K562 (cell line): ENCODE measurements around the gene TENT4A. TPM values are rescaled to one million over a fixed set of nuclear protein-coding genes. Genes with fewer than 3 reads are reported as not detected.

Experiments used
- ATAC-seq: fragments of 200-7000 bp; cut with Tn5 transposase; 3 replicates; pipeline ENCODE4 v1.9.1; 2020; ENCODE audit warnings: moderate library complexity
- BruUV-seq: library from RNA; stranded (reverse); fragments of 400-500 nt; replicated peaks from 2 replicates; lab custom pipeline; 2021; lab: Mats Ljungman, UMichigan
- CTCF ChIA-PET: fragments of 300-600 bp; formaldehyde crosslinking; extraction: SDS; loops from one replicate; lab custom pipeline; 2021; ENCODE audit warnings: low intra/inter-chr PET ratio; lab: Yijun Ruan, JAX
- POLR2A ChIA-PET: fragments of 300-600, 350-650 bp; sonication (Branson Sonifier 250); formaldehyde crosslinking; extraction: SDS; loops from one replicate; lab custom pipeline; 2021; ENCODE audit warnings: antibody characterized with exemption, inconsistent platforms; lab: Yijun Ruan, JAX
- DNase-seq, 4 experiments: peaks; one replicate each; pipeline versions ENCODE4 v3.0.0 to v3.0.0-alpha.2; 2011 to 2018; ENCODE audit warnings: low spot score in 3 of 4, mixed read lengths in 3 of 4; ENCODE audit errors: extremely low read depth in 1 of 4
- FAIRE-seq: peaks from 2 replicates; lab custom pipeline; 2011; peaks lifted over from hg19 to GRCh38; lab: Jason Lieb, UNC
- H2AFZ ChIP-seq: 2 replicates; pipeline ENCODE4 v1.6.0; 2011; ENCODE audit warnings: low read depth, low read length, control low read depth, inconsistent platforms
- H3K27ac ChIP-seq: fragments of 200-600 bp; 3 replicates; pipeline ENCODE4 v1.8.0; 2011; ENCODE audit warnings: low read depth, mild to moderate bottlenecking, control low read depth, inconsistent platforms, low read length, moderate library complexity, mixed read lengths; ENCODE audit errors: extremely low read depth
- H3K27me3 ChIP-seq, 2 experiments: fragments of 300-600 bp in 1 of 2; 2 replicates in 1 of 2; 3 replicates in 1 of 2; pipeline versions ENCODE4 v1.6.0 to v1.8.0; 2011; ENCODE audit warnings: inconsistent platforms in 2 of 2, low read length in 2 of 2, mild to moderate bottlenecking in 1 of 2, mixed read lengths in 1 of 2, moderate library complexity in 1 of 2; ENCODE audit not compliant: control insufficient read depth in 2 of 2, insufficient read depth in 2 of 2
- H3K36me3 ChIP-seq: fragments of 300-600 bp; 3 replicates; pipeline ENCODE4 v1.8.0; 2011; ENCODE audit warnings: mild to moderate bottlenecking, low read length, inconsistent platforms; ENCODE audit not compliant: control insufficient read depth, insufficient read depth
- H3K4me1 ChIP-seq, 2 experiments: fragments of 200-600 bp in 1 of 2; replicated peaks in 1 of 2; 2 replicates in 1 of 2; 3 replicates in 1 of 2; pipeline versions ENCODE4 v1.5.1 to v1.8.0; 2011; ENCODE audit warnings: inconsistent platforms in 2 of 2, low read length in 2 of 2, mild to moderate bottlenecking in 1 of 2, mixed read lengths in 1 of 2, moderate library complexity in 1 of 2; ENCODE audit not compliant: control insufficient read depth in 2 of 2, insufficient read depth in 2 of 2
- H3K4me2 ChIP-seq: 2 replicates; pipeline ENCODE4 v1.6.1; 2011; ENCODE audit warnings: low read length, control low read depth, inconsistent platforms, mixed read lengths; ENCODE audit not compliant: insufficient read depth
- H3K4me3 ChIP-seq: fragments of 200-600 bp; sonication (generic), shearing (Covaris generic); 2 replicates; pipeline ENCODE4 v1.5.1; 2016; ENCODE audit warnings: control low read depth, inconsistent platforms
- H3K79me2 ChIP-seq: fragments of 200-600 bp; 3 replicates; pipeline ENCODE4 v1.8.0; 2011; ENCODE audit warnings: low read length, inconsistent platforms; ENCODE audit not compliant: control insufficient read depth, insufficient read depth
- H3K9ac ChIP-seq, 2 experiments: 2 replicates each; pipeline versions ENCODE4 v1.6.0 to v1.6.1; 2011; ENCODE audit warnings: low read depth in 2 of 2, low read length in 2 of 2, control low read depth in 1 of 2, inconsistent platforms in 1 of 2, mild to moderate bottlenecking in 1 of 2, mixed read lengths in 1 of 2; ENCODE audit not compliant: insufficient read depth in 1 of 2
- H3K9me1 ChIP-seq: one replicate; pipeline ENCODE4 v1.6.0; 2011; ENCODE audit warnings: inconsistent platforms, mild to moderate bottlenecking, low read length, moderate library complexity; ENCODE audit not compliant: control insufficient read depth, insufficient read depth
- H3K9me3 ChIP-seq: replicated peaks from 2 replicates; pipeline ENCODE4 v1.5.1; 2011; ENCODE audit warnings: low read depth, low read length, inconsistent platforms; ENCODE audit not compliant: control insufficient read depth, insufficient read depth
- H4K20me1 ChIP-seq: replicated peaks from 2 replicates; pipeline ENCODE4 v1.6.1; 2011; ENCODE audit warnings: low read length, inconsistent platforms, mixed read lengths; ENCODE audit not compliant: control insufficient read depth, insufficient read depth
- AFF4 ChIP-seq: sonication (generic); formaldehyde crosslinking; IDR thresholded peaks from 2 replicates; pipeline ENCODE4 v1.8.0; 2023; ENCODE audit warnings: mild to moderate bottlenecking, missing genetic modification reagents
- GTF2F1 ChIP-seq: IDR thresholded peaks from 2 replicates; pipeline ENCODE4 v1.6.1; 2011; ENCODE audit warnings: low read depth, low read length, improper control_type of control experiment
- HMBOX1 ChIP-seq: sonication (generic); IDR thresholded peaks from 2 replicates; pipeline ENCODE4 v1.6.1; 2016
- NFATC3 ChIP-seq: fragments of 450-650 bp; IDR thresholded peaks from 2 replicates; pipeline ENCODE4 v1.6.1; 2017; ENCODE audit warnings: mild to moderate bottlenecking
- NFIC ChIP-seq: fragments of 450-650 bp; IDR thresholded peaks from 2 replicates; pipeline ENCODE4 v1.6.1; 2017; ENCODE audit warnings: mild to moderate bottlenecking, inconsistent platforms
- NR0B1 ChIP-seq: fragments of 450-650 bp; IDR thresholded peaks from one replicate; pipeline ENCODE4 v1.6.1; 2018; ENCODE audit warnings: mild to moderate bottlenecking, moderate library complexity; ENCODE audit not compliant: partially characterized antibody
- THRAP3 ChIP-seq: fragments of 450-650 bp; IDR thresholded peaks from 2 replicates; pipeline ENCODE4 v1.6.1; 2016; ENCODE audit warnings: mild to moderate bottlenecking, inconsistent platforms, borderline replicate concordance
- WGBS: fragments of 100-300 bp; shearing (Covaris generic); methylation state at CpG from one replicate; pipeline ENCODE4 v1.1.6; 2016; ENCODE audit warnings: low coverage, mixed read lengths; ENCODE audit not compliant: insufficient coverage; ENCODE audit errors: missing lambda C conversion rate; 5-methylcytosine and 5-hydroxymethylcytosine counted together
- in situ Hi-C: fragments of 300-500 bp; cut with MboI; formaldehyde crosslinking; loops from 4 replicates; pipeline ENCODE4 v1.15.0; 2018; ENCODE audit warnings: inconsistent platforms, mixed read lengths
- intact Hi-C: fragments of 100-400 bp; cut with micrococcal nuclease; formaldehyde crosslinking; loops from 2 replicates; pipeline ENCODE4 v1.14.2; 2022
- polyA plus RNA-seq, 8 experiments: library from polyadenylated mRNA; depleted of rRNA in 4 of 8; stranded (reverse) in 5 of 8; unstranded in 3 of 8; fragments of >200 nt; fragmentation: Nextera tagmentation in 2 of 8; fragmentation: Illumina TruSeq in 1 of 8; extraction: Ambion mirVana in 2 of 8; extraction: Trizol in 1 of 8; gene quantifications; 2 replicates each; pipeline versions ENCODE4 v1.2.1 to v1.2.3, GENCODE V29; 2011 to 2014; ENCODE audit warnings: inconsistent platforms in 1 of 8, missing spikeins in 1 of 8
- total RNA-seq, 7 experiments: library from RNA; depleted of rRNA in 6 of 7; stranded (reverse); fragments of >200 nt in 6 of 7; fragmentation: Illumina TruSeq in 2 of 7; extraction: Trizol in 2 of 7; gene quantifications; 2 replicates each; pipeline versions ENCODE4 v1.2.1 to v1.2.3, GENCODE V29; 2011 to 2021; ENCODE audit warnings: low replicate concordance in 1 of 7

TENT4A gene
- total and polyA plus RNA-seq, 9 of the 15 experiments (the other 6 are each of a cell fraction or from before 2014, with no cell fraction given): 1.3 to 27.3 (median 13.0) TPM

GRCh38 chr5:6775571-6775970 lies 62.3 kb downstream of the TENT4A start:
- no peak for DNase-seq
- Histone ChIP-seq H3K36me3 (no peaks in the 10 kb centered on the region), H3K4me2 (no peak overlapping the region), H3K27ac (no peak overlapping the region), H2AFZ (no peak overlapping the region), H3K4me3 (no peak overlapping the region), H3K4me1 (peaks cover 0 to 6% of the 10 kb centered on the region in 2 experiments; a peak in 2 of 5 replicates), H4K20me1 (0 out of 2 replicates have a peak, but pooled peaks cover 2% of the 10 kb centered on the region), H3K9me1 (no peaks in the 10 kb centered on the region), H3K79me2 (no peaks in the 10 kb centered on the region), H3K9ac (no peak overlapping the region), H3K9me3 (no peaks in the 10 kb centered on the region), H3K27me3 (peaks cover 36 to 64% of the 10 kb centered on the region in 2 experiments; a peak in 4 of 5 replicates)
- intact Hi-C loops (no loop called here), in situ Hi-C loops (no loop called here)
- WGBS: 36% methylated on average over 17 of the region's 17 CpGs
- no TSS peak for BruUV-seq
- ATAC-seq: no peak
- no peak for FAIRE-seq
- POLR2A ChIA-PET: interaction anchor here (0.6 to 1.5 kb wide), 4 partner anchors 9 to 1156 kb away, joined by 3 to 5 read pairs (median 3); no protein-coding TSS in a partner anchor
- no peak for TF ChIP-seq NFIC
- TF ChIP-seq THRAP3: no peak
- no peak for TF ChIP-seq AFF4
- TF ChIP-seq NFATC3: no peak
- TF ChIP-seq HMBOX1: no peak
- no peak for TF ChIP-seq NR0B1
- no peak for TF ChIP-seq GTF2F1
- CTCF ChIA-PET: no interaction called here
